ENCODE measurements around the gene IL31. TPM values are rescaled to one million over a fixed set of nuclear protein-coding genes. Genes with fewer than 3 reads are reported as not detected.

IL31 gene
- total and polyA plus RNA-seq, 4 donors = not detected

DNA sequence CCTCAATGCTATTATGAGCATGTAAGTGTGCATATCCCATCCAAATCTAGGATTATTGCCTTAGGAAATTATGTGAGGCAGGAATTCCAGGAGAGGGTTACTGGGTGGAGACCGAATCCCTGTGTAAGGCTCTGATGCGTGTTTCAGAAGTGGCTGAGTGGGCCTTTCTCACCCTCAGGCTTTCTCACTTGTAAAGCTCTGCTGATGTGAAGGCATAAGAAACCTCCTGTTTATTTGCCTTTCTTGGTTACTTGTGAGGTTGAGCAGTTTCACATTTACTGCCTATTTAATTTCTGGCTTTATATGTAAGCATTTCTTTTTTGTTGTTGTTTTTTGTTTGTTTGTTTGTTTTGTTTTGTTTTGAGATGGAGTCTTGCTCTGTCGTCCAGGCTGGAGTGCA lies 11.0 kb downstream of the IL31 start:
- Histone ChIP-seq H3K27me3 (ENCODE audit: control insufficient read depth in 3 of 3, insufficient read depth in 3 of 3, low read length in 2 of 3) (peaks cover 0 to 2% (median 0%) of the 10 kb centered on the region in 3 donors), H3K27ac (ENCODE audit: low read depth in 1 of 2, low read length in 1 of 2) (no peak overlapping the region), H3K4me1 (ENCODE audit: control insufficient read depth in 5 of 5, insufficient read depth in 5 of 5, low read length in 5 of 5) (no peaks in the 10 kb centered on the region), H3K9me3 (ENCODE audit: control insufficient read depth in 4 of 4, insufficient read depth in 3 of 4, low read length in 3 of 4) (no peaks in the 10 kb centered on the region), H3K9ac (ENCODE audit: insufficient read depth in 1 of 2, low read length in 2 of 2) (no peak overlapping the region), H3K4me3 (no peak overlapping the region), H3K36me3 (ENCODE audit: control insufficient read depth in 4 of 4, insufficient read depth in 4 of 4, low read length in 4 of 4) (no peaks in the 10 kb centered on the region)
- WGBS, 2 donors = 79 to 87% methylated on average over 3 of the region's 3 CpGs
- ATAC-seq (ENCODE audit: insufficient read depth, low FRiP score) (no peak), DNase-seq (no peak)
- no peak for TF ChIP-seq CTCF (IDR thresholded peaks at IDR 0.05; ENCODE audit: control extremely low read depth, extremely low read depth)

- H3K9me3 ChIP-seq (ENCODE audit: control insufficient read depth in 4 of 4, insufficient read depth in 3 of 4, low read length in 3 of 4) = no peaks in the 10 kb centered on the region
- 43 to 71% methylated on average over 8 of the region's 8 CpGs for WGBS, 2 donors
- H3K4me1 ChIP-seq (ENCODE audit: control insufficient read depth in 5 of 5, insufficient read depth in 5 of 5, low read length in 5 of 5) = no peaks in the 10 kb centered on the region
- no peaks in the 10 kb centered on the region for H3K36me3 ChIP-seq (ENCODE audit: control insufficient read depth in 4 of 4, insufficient read depth in 4 of 4, low read length in 4 of 4)
- no peak overlapping the region for H3K27ac ChIP-seq (ENCODE audit: low read depth in 1 of 2, low read length in 1 of 2)
- DNase-seq (no peak), ATAC-seq (ENCODE audit: insufficient read depth, low FRiP score) (no peak)
- H3K4me3 ChIP-seq = no peak overlapping the region
- no peaks in the 10 kb centered on the region for H3K27me3 ChIP-seq (ENCODE audit: control insufficient read depth in 3 of 3, insufficient read depth in 3 of 3, low read length in 2 of 3)
- no peak for TF ChIP-seq CTCF (IDR thresholded peaks at IDR 0.05; ENCODE audit: control extremely low read depth, extremely low read depth)
- H3K9ac ChIP-seq (ENCODE audit: insufficient read depth in 1 of 2, low read length in 2 of 2) = no peak overlapping the region
Measured at GRCh38 chr12:122161682-122162081, 12.3 kb downstream of the IL31 start.

- Histone ChIP-seq H3K4me3 (no peak overlapping the region), H3K27me3 (ENCODE audit: control insufficient read depth in 3 of 3, insufficient read depth in 3 of 3, low read length in 2 of 3) (no peaks in the 10 kb centered on the region), H3K9ac (ENCODE audit: insufficient read depth in 1 of 2, low read length in 2 of 2) (no peak overlapping the region), H3K9me3 (ENCODE audit: control insufficient read depth in 4 of 4, insufficient read depth in 3 of 4, low read length in 3 of 4) (no peaks in the 10 kb centered on the region), H3K4me1 (ENCODE audit: control insufficient read depth in 5 of 5, insufficient read depth in 5 of 5, low read length in 5 of 5) (no peaks in the 10 kb centered on the region), H3K27ac (ENCODE audit: low read depth in 1 of 2, low read length in 1 of 2) (no peak overlapping the region), H3K36me3 (ENCODE audit: control insufficient read depth in 4 of 4, insufficient read depth in 4 of 4, low read length in 4 of 4) (no peaks in the 10 kb centered on the region)
- no peak for ATAC-seq (ENCODE audit: insufficient read depth, low FRiP score)
- DNase-seq = no peak
- 81 to 93% methylated on average over 11 of the region's 11 CpGs for WGBS, 2 donors
- TF ChIP-seq CTCF (IDR thresholded peaks at IDR 0.05; ENCODE audit: control extremely low read depth, extremely low read depth) = no peak
Measured at GRCh38 chr12:122160761-122161160, 13.3 kb downstream of the IL31 start.

GRCh38 chr12:122159882-122160281 lies 14.1 kb downstream of the IL31 start:
- 64 to 66% methylated on average over 4 of the region's 4 CpGs for WGBS, 2 donors
- H3K4me1 ChIP-seq (ENCODE audit: control insufficient read depth in 5 of 5, insufficient read depth in 5 of 5, low read length in 5 of 5) = no peaks in the 10 kb centered on the region
- H3K27me3 ChIP-seq (ENCODE audit: control insufficient read depth in 3 of 3, insufficient read depth in 3 of 3, low read length in 2 of 3) = no peaks in the 10 kb centered on the region
- H3K4me3 ChIP-seq = no peak overlapping the region
- ATAC-seq (ENCODE audit: insufficient read depth, low FRiP score) (no peak), DNase-seq (no peak)
- no peak overlapping the region for H3K27ac ChIP-seq (ENCODE audit: low read depth in 1 of 2, low read length in 1 of 2)
- H3K36me3 ChIP-seq (ENCODE audit: control insufficient read depth in 4 of 4, insufficient read depth in 4 of 4, low read length in 4 of 4) = no peaks in the 10 kb centered on the region
- H3K9me3 ChIP-seq (ENCODE audit: control insufficient read depth in 4 of 4, insufficient read depth in 3 of 4, low read length in 3 of 4) = no peaks in the 10 kb centered on the region
- TF ChIP-seq CTCF (IDR thresholded peaks at IDR 0.05; ENCODE audit: control extremely low read depth, extremely low read depth) = no peak
- no peak overlapping the region for H3K9ac ChIP-seq (ENCODE audit: insufficient read depth in 1 of 2, low read length in 2 of 2)

Measured in lung (tissue), 12 donors.